ENCODE measurements around the gene PDCD1LG2.
A peak's percentile ranks its signal among the peaks of the same experiment; 100 is the strongest.
"Not testable (repeated sequence)": the region's sequence is repeated elsewhere in the genome, so short reads cannot be mapped to it uniquely, and the experiment has no call there.

PDCD1LG2 gene

DNA sequence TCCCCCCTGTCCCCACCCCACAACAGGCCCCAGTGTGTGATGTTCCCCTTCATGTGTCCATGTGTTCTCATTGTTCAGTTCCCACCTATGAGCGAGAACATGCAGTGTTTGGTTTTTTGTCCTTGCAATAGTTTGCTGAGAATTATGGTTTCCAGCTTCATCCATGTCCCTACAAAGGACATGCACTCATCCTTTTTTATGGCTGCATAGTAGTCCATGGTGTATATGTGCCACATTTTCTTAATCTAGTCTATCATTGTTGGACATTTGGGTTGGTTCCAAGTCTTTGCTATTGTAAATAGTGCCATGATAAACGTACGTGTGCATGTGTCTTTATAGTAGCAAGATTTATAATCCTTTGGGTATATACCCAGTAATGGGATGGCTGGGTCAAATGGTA lies 15.6 kb upstream of the PDCD1LG2 start:
- not testable (repeated sequence) for DNase-seq

DNA sequence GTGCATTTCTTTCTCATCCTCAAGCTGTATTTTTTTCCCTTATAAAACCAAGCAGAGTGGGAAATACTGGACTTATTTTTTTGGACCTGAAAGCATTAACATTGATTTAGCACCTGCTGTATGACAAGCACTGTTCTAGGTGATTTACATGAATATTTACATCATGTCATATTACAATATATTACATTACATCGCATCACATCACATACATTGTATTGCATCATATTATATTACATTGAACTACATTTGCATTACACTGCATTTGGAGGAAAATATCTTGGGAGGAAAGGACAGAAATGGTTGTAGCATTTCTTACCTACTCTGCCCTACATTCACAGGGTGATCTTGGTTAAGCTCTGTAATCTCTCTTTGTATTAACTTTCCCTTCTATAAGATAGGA lies 11.2 kb upstream of the PDCD1LG2 start:
- DNase-seq, result no peak

DNA sequence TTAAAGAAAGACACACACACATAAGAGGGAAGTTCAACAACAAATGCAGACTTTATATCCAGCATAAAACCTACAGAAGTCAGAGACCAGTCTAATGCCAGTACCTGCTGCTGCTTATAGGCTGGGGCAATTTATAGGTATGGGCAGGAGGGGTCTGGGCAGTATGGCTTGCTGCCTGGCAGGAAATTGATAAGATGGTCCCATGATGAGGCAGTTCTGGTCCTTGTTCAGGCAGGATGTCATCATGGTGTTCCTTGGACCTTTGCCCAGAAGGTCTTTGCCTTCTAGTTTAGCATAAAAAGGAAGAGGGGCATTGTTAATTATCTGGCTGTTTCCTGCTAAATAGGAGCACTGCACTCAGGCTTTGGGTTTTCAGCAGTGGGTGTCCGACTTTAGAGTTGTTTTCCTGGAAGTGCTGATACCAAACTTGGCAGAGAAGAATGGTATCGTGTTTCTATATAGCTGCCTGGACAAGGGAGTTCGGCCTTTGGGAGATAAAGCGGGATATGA lies 10.4 kb upstream of the PDCD1LG2 start:
- peak; percentile 52 for DNase-seq

DNA sequence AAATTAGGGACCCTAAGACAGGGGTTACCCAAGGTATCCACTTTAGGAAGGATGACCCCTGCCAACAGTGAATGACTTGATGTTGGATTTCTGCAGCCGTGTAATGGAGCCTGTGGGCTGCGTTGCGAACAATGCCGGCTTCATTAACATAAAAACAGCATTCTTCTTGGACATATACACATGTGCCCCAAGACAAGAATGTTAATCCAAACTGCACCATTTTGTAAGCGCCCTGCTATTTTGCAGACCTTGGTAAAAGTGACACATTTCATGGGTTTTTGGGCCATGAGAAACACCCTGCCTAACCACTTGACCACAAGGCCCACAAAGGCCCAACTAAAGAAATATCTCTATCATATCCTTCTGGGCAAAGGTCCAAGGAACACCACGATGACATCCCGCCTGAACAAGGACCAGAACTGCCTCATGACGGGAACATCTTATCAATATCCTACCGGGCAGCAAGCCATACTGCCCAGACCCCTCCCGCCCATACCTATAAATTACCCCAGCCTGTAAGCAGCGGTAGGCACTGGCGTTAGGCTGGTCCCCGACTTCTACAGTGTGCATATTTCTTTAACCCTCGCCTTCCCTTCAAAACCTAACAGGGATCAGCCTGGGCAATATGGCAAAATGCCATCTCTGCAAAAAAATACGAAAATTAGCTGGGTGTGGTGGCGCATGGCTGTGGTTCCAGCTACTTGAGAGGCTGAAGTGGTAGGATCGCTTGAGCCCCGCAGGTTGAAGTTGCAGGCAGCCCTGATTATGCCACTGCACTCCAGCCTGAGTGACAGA lies 9.7 kb upstream of the PDCD1LG2 start:
- DNase-seq, result peak; percentile 76

DNA sequence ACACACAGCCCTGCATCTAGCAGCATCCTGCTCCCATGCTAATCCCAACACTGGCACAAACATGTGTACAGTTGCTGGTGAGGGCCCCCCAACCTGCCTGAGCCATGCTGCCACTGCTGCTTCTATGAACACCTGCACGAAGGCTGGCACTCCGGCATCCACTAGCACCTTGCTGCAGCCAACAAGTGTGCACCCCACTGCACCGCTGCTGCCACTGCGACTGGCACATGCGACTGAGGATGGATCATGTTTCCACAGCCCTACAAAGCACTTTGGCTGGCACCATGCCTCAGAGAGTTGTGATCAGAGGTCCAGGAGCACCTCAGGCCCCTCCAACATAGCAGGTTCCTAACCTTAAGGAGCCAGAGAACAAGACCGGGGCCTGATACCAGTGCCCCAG lies 7.8 kb upstream of the PDCD1LG2 start:
- DNase-seq, result peak; percentile 6

DNA sequence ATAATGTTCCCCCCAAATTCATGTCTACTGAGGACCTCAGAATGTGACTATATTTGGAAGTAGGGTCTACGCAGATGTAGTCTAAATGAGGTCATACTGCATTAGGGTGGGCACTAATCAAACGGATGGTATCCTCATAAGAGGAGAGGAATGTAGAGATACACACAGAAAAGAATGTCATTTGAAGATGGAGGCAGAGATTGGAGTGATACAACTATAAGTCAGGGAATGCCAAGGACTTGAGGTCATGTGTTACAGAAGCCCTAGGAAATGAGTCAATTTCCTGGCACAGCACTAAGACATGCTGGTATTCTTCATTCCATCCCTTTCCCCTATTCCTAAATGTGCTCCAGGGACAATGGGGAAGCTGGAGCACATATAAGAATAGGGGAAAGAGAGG lies 758 bp upstream of the PDCD1LG2 start:
- no peak for DNase-seq

DNA sequence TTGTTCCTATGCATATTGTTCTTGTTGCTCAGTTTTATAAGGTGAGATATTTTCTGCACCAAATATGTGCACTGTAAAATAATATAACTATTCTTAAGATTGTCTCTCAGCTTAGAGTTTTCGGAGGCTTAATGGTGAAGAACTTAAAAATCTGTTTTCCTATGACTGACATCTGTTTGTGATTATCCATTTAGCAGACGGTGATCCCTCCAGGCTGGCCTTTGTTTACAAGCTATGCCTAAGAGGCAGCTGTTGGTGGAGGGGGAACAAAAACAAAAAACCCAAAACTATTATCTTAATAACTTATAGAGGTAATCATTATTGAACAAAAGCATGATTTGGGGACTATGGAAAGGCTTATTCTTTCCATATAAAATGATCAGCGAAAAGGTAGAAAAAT lies 658 bp downstream of the PDCD1LG2 start:
- DNase-seq, result no peak

DNA sequence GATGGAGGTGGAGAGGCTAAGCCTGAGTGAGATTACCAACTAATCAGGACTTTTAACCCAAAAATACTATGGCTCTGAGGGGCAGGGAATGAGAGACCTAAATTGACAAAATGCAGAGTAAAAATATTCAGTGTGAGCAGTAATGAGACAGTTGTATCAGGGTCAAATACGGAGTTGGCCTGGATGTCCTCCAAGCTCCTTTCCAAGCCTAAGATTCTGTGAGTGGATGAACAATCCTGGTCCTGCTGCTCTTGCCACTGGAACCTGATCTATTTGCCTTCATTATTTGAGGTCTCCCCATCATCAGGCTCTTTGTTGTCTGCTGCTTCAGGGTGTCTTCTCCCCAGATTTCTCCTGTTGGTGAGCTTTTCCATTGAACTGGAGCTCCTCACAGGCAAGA lies 1.1 kb downstream of the PDCD1LG2 start:
- DNase-seq, result no peak

DNA sequence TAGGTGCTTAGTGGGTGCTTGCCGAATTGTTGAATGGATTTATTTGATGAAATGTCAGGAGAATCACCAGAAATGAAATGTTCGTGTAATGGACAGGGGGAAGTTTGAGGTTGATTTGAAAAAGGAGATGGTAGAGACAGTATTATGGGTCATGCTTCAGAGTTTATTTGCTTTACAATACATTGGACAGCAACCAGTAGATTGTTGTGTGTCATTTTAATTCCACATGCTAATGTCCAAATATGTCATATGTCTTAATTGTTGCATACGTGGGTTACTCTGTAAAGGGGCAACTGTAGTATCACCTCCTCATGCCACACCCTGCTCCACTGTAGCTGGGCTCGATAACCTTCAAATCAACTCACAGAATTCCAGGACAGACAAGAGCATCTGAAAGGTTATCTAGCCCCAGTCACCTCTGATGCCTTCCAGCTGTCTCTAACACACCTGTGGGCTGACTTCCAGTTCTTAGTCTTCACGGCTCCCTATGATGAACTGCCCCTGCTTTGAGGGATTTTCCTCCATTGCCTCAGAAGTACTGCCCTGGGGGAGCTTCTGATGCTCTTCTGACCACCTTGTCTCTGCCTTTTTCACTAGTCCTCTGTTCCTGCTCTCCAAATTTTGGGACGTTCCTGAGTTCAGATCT lies 1.7 kb downstream of the PDCD1LG2 start:
- DNase-seq, result no peak

DNA sequence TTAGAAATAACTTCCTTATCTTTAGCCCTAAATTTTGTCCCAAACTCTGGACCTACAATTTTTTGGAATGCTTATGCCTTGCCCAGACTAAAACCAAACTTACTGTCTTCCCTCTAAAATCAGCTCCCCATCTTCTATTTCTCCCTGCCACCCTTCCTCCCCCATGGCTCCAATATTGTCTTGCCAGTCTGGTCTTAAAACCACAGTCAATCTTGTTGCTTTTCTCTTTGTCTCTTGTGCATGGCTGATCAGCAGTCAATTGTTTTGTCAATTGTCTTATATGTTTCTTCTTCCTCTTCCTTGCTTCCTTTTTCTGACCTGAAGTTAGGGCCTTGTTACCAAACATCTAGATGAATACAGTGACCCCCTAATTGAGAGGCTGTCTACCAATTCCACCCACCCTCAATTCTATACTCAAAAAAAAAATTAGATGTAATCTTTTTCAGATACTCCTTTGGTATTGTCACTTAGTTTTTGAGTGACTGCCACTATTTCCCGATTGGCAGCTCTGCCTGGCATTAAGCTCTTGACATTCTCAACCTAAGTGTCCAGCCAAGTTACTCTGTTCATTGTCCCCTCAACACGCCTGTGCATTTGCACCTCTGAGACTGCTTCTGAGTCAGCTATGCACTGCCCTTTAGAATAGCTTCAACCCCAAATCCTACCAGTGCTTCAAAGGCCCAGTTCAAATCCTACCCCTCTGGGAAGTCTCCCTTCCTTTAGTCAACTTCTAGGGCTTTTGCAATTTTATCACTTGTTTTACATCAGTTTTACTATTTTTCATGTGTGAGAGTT lies 2.5 kb downstream of the PDCD1LG2 start:
- no peak for DNase-seq

DNA sequence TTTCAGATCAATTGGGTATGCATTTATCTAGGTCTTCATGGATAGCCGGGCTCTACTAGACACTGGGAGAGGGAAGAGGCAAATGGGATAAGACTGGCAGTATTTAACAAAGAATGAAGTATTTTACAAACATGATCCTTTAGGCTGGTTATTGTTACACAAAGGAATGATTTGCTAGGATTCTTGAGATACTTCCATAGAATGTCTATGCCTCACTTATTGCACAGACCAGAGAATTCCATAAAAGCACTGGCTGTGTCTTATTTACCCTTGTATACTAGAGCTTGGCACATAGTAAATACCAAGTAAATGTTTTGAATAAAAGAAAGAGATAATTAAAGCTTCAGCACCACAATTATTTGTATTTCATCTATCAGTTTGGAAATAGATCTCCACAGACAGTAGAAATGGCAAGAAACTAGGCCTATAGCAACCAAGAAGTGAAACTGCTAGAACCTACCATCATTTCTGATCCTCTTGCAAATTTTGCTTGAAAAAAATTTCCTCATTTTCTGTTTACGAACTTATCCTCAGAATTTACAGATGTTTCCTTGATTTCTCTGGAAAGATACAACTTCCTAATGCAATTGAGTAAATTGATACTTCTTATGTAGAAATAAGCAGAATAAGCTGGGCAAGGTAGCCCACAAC lies 3.8 kb downstream of the PDCD1LG2 start:
- no peak for DNase-seq

DNA sequence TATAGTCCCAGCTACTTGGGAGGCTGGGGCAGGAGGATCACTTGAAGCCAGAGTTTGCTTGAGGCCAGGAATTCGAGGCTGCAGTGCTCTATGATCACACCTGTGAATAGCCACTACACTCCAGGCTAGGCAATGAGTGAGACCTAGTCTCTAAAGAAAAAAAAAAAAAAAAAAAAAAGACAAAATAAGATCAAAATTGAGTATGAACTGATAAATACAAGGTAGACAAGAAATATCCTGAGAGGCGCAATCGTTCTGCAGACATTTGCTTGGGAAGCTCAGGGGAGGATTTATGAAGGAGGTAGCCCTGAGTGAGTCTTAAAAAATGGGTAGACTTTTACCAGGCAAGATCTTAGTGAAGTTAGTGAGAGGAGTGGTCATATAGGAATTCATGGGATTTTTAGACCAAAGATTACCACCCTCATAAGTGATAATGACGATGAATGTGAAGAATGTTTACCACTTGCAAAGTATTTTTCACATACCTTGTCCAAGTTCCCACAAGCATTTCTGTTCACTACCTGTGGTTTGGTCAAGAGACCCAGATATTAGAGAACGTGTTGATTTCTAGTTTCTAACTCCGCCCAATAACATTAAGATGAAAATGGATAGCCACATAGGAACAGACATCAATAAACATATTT lies 4.4 kb downstream of the PDCD1LG2 start:
- DNase-seq, result no peak

DNA sequence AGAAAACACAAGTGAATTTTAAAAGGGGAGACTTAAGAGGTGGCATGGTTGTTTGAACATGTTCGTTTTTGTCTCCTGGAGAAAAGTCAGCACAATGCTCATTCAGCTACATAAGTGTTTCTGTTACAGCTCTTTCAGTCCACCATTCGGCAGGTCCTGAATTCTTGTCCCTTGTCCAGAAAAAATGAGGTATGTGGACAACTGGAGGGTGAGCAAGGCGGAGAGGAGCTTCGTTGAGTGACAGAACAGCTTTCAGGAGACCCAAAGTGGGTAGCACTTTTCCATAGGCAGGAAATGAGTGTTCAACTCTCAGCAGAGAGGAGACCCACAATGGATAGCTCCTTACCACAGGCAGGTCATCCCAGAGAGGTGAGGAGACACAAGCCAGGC lies 4.9 kb downstream of the PDCD1LG2 start:
- DNase-seq, result no peak

DNA sequence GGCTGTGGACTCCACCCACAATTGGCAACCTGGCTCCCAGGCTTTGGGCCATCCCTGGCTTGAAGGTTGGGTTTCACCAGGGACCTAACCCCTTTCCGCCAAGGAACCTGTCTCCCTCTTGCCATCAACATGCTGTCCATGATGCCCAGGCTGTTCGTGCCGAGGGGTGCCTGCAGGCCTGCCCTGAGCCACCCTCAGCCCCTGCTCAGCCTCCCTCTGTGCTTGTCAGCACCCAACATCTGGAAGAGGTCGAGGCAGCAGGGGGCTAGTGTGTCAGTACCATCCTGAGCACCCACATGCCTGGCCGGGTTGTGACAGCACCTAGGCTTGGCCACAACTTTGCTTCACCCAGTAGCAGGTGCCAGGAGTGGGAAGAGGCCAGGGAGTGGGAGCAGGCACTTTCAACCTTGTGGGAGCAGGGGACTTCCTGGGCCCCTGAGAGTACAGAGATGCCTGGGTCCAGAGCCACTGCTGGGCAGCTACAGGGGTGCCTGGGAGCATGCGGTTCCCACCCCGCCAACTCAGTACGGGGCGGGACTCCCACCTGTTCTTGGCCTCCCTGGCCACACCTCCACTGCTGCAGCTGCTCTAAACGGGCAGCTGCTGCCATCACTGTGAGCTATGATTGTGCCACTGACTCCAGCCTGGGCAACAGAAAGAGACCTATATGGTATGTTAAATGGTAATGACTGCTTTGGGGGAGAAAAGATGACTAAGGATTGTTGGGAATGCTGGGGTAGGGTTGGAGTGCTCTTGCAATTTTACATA lies 6.3 kb downstream of the PDCD1LG2 start:
- no peak for DNase-seq

DNA sequence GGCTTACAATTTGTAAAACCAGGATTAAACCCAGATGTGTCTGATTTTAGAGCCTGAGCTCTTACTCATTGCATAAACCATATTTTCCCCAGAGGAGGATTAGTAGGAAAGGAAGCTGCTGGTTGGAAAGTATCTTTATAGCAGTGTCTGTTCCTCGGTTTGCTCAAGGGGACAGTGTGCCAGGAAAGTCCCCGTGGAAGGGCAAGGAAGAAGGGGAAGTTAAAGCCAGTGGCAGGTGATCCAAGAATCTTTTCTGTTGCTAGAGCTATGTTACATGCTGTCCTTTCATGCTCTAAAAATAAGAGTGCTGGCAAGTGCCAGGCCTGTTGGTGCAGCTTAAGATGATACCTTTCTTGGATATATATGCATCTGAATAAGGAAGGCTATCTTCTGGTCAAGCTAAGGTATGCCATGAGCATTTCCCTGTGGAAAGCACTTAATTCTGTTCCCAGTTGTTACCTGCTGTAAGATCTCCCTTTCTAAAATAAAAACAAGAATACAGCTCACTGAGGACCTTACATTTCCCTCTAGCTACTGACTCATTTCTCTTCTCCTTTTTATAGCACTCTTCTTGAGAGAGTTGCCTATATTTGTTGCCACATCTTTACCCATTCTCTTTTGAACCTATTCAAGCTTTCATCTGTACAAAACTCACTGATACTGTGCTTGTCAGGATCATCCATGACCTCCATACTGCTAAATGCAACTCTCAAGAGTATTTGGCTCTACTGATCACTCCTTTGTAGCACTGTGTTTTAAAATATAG lies 8.0 kb downstream of the PDCD1LG2 start:
- no peak for DNase-seq

DNA sequence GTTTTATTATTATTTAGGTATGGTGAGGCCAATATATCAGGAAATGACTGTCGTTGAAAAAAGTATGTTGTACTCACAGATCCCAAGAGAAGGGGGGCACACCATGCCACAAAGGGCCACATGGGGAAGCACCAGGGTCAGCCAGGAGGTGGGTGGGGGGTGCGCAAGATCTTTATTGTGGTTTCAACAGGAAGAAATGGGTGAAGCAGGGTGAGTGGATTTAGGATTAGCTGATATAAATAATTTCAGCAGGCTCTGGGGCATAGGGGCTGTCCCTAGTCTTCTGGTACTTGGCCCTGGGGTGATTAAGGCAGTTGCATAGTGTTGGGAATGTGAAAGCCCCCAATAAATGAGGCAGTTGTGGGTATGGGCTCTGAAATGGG lies 8.6 kb downstream of the PDCD1LG2 start:
- DNase-seq, result no peak

DNA sequence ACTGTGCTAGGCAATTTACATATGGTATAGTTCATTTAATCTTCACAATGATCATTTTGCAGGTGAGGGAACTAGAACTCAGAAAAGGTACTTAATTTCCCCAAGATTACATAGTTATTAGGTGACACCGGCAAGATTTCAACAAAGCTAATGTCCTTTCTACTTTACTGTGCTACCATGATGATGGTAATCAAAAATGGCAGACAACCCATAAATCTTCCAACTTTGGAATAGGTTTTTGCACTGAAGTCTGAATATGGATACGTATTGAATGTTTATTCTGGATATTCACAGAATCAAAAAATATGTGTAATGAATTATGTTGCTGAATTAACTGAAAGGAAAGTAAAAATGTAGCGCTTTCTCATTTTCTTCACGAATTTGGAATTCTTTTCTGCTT lies 13.8 kb downstream of the PDCD1LG2 start:
- DNase-seq, result no peak

DNA sequence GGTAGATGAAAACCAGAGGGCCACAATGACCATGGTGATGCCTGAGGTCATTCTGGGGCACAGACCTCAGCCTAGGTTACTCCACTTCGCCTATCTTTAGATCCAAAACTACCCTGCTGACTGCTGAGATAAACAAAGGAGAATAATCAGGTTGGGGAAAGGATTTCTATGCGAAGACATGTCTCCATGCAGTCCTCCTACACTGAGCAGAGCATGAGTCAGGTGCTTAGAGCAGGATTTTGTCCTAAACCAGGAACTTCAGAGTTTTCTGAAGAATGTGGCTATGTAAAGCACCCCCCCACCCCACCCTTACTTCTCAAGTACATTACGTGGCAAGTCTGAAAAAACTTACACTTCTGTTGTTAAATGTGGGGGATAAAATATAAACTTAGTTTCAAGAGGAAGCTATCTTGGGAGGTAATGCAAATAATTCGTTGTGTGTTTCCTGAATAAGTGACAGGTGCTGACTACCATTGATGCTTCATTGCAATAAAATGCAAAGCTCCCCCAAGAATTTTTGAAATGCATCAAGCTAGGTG lies 19.4 kb downstream of the PDCD1LG2 start:
- DNase-seq, result no peak

DNA sequence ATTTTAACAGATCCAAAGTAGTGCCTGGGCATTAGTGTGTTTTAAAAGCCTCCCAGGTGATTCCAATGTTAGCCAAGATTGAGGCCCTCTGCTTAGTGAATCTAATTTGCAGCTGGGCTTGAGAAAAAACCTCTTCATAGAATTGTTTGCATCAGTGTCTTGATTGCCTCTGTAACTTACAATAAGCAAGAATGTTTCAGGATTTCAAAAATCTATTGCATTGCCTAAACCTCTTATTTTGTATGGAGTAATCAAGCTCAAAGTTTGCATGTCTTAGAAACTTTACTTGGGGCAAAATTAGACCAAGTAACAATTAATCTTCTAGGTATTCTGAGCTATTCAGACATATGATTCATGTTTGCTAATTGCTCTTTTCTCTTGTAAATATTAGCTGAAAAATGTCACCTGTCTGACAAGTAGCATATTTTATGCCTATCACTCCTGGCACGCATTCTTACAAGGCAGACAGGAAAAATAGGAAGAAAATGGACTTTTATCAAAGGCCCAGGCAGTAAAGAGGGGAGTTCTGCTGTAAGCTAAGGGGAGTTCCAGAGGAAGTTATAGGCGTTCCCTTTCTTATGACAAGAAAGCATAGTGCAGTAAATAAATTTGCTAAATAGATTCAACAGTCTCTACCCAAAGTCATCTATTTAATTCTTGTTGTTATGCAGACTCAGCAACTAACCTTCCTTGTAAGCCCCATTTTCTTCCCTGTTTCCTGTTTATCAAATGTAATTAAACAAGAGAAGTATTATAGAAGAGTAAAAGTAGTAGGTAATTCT lies 21.0 kb downstream of the PDCD1LG2 start:
- no peak for DNase-seq

DNA sequence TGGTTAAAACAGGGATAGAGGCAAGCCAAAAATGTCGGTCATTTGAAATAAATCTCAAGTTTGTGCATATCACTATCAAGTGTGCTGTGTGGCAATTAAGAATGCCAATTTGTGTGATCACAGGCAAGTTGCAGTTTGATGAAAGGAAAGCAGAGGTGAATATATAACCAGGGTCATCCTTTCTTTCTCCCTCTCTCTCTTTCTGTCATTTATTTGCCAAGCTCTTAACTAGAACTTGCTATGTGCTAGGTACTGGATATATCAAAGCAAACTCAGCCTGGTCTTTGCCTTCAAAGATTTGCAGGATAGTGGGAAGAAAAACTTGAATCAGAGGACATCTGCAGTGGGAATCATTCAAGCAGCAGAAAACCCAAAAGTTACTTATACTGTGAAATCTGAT lies 22.0 kb downstream of the PDCD1LG2 start:
- DNase-seq, result no peak

Data from DMS79 treated with DMSO at 0.1 percent for 48 hours (cell line).